PC-3 (cell line): ENCODE measurements around the gene DLG2. TPM values are rescaled to one million over a fixed set of nuclear protein-coding genes. Genes with fewer than 3 reads are reported as not detected.

Experiments used
- ATAC-seq: fragments of 200-7000 bp; cut with Tn5 transposase; 2 replicates; pipeline ENCODE4 v1.9.1; 2020; ENCODE audit warnings: mild to moderate bottlenecking, moderate library complexity
- BruUV-seq: library from RNA; stranded (reverse); fragments of 400-500 nt; replicated peaks from 2 replicates; lab custom pipeline; 2021; lab: Mats Ljungman, UMichigan
- CTCF ChIA-PET: fragments of 300-600 bp; sonication (Branson Sonifier 250); formaldehyde crosslinking; loops from one replicate; lab custom pipeline; 2022; ENCODE audit warnings: antibody characterized with exemption; lab: Charles Lee
- POLR2A ChIA-PET: fragments of 300-600 bp; sonication (Branson Sonifier 250); formaldehyde crosslinking; loops from one replicate; lab custom pipeline; 2022; ENCODE audit warnings: antibody characterized with exemption; ENCODE audit not compliant: unreplicated experiment; lab: Charles Lee
- DNase-seq: peaks from one replicate; pipeline ENCODE4 v3.0.0-alpha.2; 2015
- H2AFZ ChIP-seq: fragments of 300-600 bp; sonication (generic); 2 replicates; pipeline ENCODE4 v1.6.0; 2016; ENCODE audit warnings: antibody characterized with exemption, low read length
- H3F3A ChIP-seq: fragments of 300-600 bp; sonication (generic); one replicate; pipeline ENCODE4 v1.6.0; 2017; ENCODE audit warnings: antibody characterized with exemption, low read length, control low read depth, mild to moderate bottlenecking; ENCODE audit not compliant: unreplicated experiment
- H3K27ac ChIP-seq: fragments of 300-600 bp; sonication (generic); 2 replicates; pipeline ENCODE4 v1.5.1; 2016; ENCODE audit warnings: mild to moderate bottlenecking, low read length
- H3K27me3 ChIP-seq: fragments of 300-600 bp; sonication (generic); 2 replicates; pipeline ENCODE4 v1.6.1; 2016; ENCODE audit warnings: low read length, mixed read lengths
- H3K36me3 ChIP-seq: fragments of 300-600 bp; sonication (generic); 2 replicates; pipeline ENCODE4 v1.6.1; 2016; ENCODE audit warnings: low read depth, mixed run types, low read length, mixed read lengths
- H3K4me1 ChIP-seq: fragments of 300-600 bp; sonication (generic); 2 replicates; pipeline ENCODE4 v1.5.1; 2016; ENCODE audit warnings: low read length; ENCODE audit not compliant: insufficient read depth
- H3K4me2 ChIP-seq: fragments of 300-600 bp; sonication (generic); 2 replicates; pipeline ENCODE4 v1.6.0; 2016; ENCODE audit warnings: low read length
- H3K4me3 ChIP-seq: fragments of 300-600 bp; sonication (generic); 2 replicates; pipeline ENCODE4 v1.5.1; 2016; ENCODE audit warnings: mild to moderate bottlenecking, low read length, mixed read lengths
- H3K79me2 ChIP-seq: fragments of 300-600 bp; sonication (generic); 2 replicates; pipeline ENCODE4 v1.6.1; 2017; ENCODE audit warnings: low read length, mixed read lengths
- H3K9ac ChIP-seq: fragments of 300-600 bp; sonication (generic); 2 replicates; pipeline ENCODE4 v1.6.0; 2016; ENCODE audit warnings: mild to moderate bottlenecking, low read length
- H3K9me2 ChIP-seq: fragments of 300-600 bp; sonication (generic); replicated peaks from 2 replicates; pipeline ENCODE4 v1.6.1; 2016; ENCODE audit warnings: mixed run types, low read length, mixed read lengths
- H3K9me3 ChIP-seq: fragments of 300-600 bp; sonication (generic); 2 replicates; pipeline ENCODE4 v1.6.1; 2016; ENCODE audit warnings: low read length, mixed read lengths
- H4K20me1 ChIP-seq: fragments of 300-600 bp; sonication (generic); 2 replicates; pipeline ENCODE4 v1.6.1; 2016; ENCODE audit warnings: low read length, mixed read lengths
- CTCF ChIP-seq: fragments of 300-600 bp; sonication (generic); conservative IDR thresholded peaks from 2 replicates; pipeline ENCODE4 v1.5.1; 2017; ENCODE audit warnings: antibody characterized with exemption, low read depth, mild to moderate bottlenecking, low read length
- EZH2 ChIP-seq: fragments of 300-600 bp; sonication (generic); IDR thresholded peaks from one replicate; pipeline ENCODE4 v1.6.1; 2017; ENCODE audit warnings: antibody characterized with exemption, mild to moderate bottlenecking, low read length; ENCODE audit not compliant: unreplicated experiment
- EZH2phosphoT487 ChIP-seq: fragments of 300-600 bp; sonication (generic); IDR thresholded peaks from 2 replicates; pipeline ENCODE4 v1.6.1; 2018; ENCODE audit warnings: mild to moderate bottlenecking, antibody characterized with exemption, low read length, borderline replicate concordance
- intact Hi-C: fragments of 100-400 bp; cut with micrococcal nuclease; formaldehyde crosslinking; loops from 2 replicates; pipeline ENCODE4 v1.9.0; 2023
- total RNA-seq: library from RNA; depleted of rRNA; stranded (reverse); fragments of >200 nt; gene quantifications from 2 replicates; pipeline ENCODE4 v1.2.3, GENCODE V29; 2014

DLG2 gene
- total RNA-seq, 1 experiment from 2014 or later, result 0.58 TPM

- TF ChIP-seq EZH2, result no peak
- no peak for TF ChIP-seq EZH2phosphoT487
- no peak for TF ChIP-seq CTCF
- ChIA-PET CTCF (no interaction called here), POLR2A (no interaction called here)
- H3K36me3 ChIP-seq, result no peaks in the 10 kb centered on the region
- no peaks in the 10 kb centered on the region for H4K20me1 ChIP-seq
- H3K9ac ChIP-seq, result no peak overlapping the region
- no peak for DNase-seq
- ATAC-seq, result no peak
- H3K4me3 ChIP-seq, result no peak overlapping the region
- H3K9me3 ChIP-seq, result no peaks in the 10 kb centered on the region
- no peak overlapping the region for H2AFZ ChIP-seq
- no peaks in the 10 kb centered on the region for H3F3A ChIP-seq
- no peak overlapping the region for H3K27ac ChIP-seq
- no peaks in the 10 kb centered on the region for H3K9me2 ChIP-seq
- H3K79me2 ChIP-seq, result no peaks in the 10 kb centered on the region
- peaks cover 52% of the 10 kb centered on the region for H3K27me3 ChIP-seq
- no TSS peak for BruUV-seq
- H3K4me1 ChIP-seq, result no peaks in the 10 kb centered on the region
- intact Hi-C loops, result no loop called here
- no peak overlapping the region for H3K4me2 ChIP-seq
These were observed 1786.8 kb downstream of the DLG2 start for GRCh38 chr11:83840326-83840725.

DNA sequence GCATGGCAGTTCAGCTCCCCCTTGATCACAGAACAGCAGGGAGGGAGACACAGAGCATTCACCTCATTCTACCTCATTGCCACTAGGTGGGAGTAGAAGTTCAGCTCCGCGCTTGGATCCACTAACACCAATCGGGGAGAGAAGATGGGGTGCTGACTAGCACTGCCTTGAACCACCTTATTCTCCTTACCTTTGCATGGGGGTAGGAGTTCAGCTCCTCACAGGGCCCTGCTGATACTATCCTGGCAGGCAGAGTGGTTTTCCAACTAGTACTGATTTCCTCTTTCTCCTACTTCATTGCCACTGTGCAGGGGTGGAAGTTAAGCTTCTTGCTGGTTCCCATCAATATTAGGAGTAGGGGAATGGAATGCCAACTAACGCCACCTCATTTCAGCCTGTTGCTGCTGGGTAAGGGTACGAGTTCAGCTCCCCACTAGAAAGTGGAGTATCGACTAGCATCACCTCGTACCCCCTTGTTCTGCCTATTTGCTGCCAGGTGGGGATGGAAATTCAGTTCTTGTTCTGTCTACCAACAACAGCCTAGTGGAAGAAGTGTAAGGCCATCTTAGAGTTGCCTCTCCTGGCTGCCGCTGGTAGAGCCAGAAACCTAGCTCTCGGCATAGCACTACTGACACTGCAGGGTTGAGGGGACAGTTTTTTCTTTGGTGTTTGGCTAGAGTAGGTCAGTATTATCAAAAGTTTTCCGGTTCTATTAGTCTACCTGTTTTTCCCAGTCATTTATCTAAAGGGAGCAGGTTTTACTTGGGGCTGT lies 1790.1 kb downstream of the DLG2 start:
- DNase-seq, result peak; percentile 58
- Histone ChIP-seq H3K36me3 (no peaks in the 10 kb centered on the region), H3K4me1 (no peaks in the 10 kb centered on the region), H3K9me2 (no peaks in the 10 kb centered on the region), H3K4me2 (no peak overlapping the region), H3K9ac (no peak overlapping the region), H3K27me3 (peaks cover 46% of the 10 kb centered on the region), H4K20me1 (no peaks in the 10 kb centered on the region), H3K27ac (no peak overlapping the region), H3F3A (no peaks in the 10 kb centered on the region), H3K4me3 (no peak overlapping the region), H2AFZ (no peak overlapping the region), H3K9me3 (no peaks in the 10 kb centered on the region), H3K79me2 (no peaks in the 10 kb centered on the region)
- ATAC-seq, result peak; percentile 94
- intact Hi-C loops, result loop anchor here (5.0 kb wide), 1 partner anchor 1755 kb away; no protein-coding TSS in a partner anchor
- CTCF ChIA-PET, result no interaction called here
- TF ChIP-seq CTCF (peak; percentile 87), EZH2phosphoT487 (no peak)
- no TSS peak for BruUV-seq
- POLR2A ChIA-PET, result no interaction called here

- Histone ChIP-seq H3K9ac (no peak overlapping the region), H3K4me2 (no peak overlapping the region), H3K4me3 (no peak overlapping the region), H3K36me3 (no peaks in the 10 kb centered on the region), H3F3A (no peaks in the 10 kb centered on the region), H3K9me3 (no peaks in the 10 kb centered on the region), H4K20me1 (no peaks in the 10 kb centered on the region), H3K27me3 (peaks cover 42% of the 10 kb centered on the region), H3K4me1 (no peaks in the 10 kb centered on the region), H3K9me2 (no peaks in the 10 kb centered on the region), H3K27ac (no peak overlapping the region), H3K79me2 (no peaks in the 10 kb centered on the region), H2AFZ (no peak overlapping the region)
- BruUV-seq, result no TSS peak
- TF ChIP-seq EZH2phosphoT487, result no peak
- no peak for ATAC-seq
- intact Hi-C loops, result loop anchor here (5.0 kb wide), 1 partner anchor 1756 kb away; no protein-coding TSS in a partner anchor
- POLR2A ChIA-PET, result no interaction called here
- CTCF ChIA-PET, result no interaction called here
- no peak for DNase-seq
These were observed 1791.1 kb downstream of the DLG2 start for GRCh38 chr11:83836065-83836464.
